ENCODE data around the gene HSPBP1.
"Not testable (repeated sequence)": the region's sequence is repeated elsewhere in the genome, so short reads cannot be mapped to it uniquely, and the experiment has no call there.

DNA sequence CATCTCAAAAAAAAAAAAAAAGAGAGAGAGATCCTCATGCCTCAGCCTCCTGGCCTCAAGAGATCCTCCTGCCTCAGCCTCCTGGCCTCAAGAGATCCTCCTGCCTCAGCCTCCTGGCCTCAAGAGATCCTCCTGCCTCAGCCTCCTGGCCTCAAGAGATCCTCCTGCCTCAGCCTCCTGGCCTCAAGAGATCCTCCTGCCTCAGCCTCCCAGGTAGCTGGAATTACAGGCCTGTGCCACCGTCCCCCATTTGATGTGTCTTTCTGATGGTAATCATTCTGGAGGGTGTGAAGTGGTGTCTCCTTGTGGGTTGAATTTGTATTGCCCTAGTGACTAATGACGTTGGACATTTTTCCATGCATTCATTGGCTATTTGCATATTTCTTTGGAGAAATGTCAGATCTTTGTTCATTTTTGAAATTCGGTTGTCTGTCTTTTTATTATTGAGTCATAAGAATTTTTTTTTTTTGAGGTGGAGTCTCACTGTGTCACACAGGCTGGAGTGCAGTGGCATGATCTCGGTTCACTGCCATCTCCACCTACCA lies 48.9 kb upstream of the HSPBP1 start:
- TF ChIP-seq, protein P1, sequence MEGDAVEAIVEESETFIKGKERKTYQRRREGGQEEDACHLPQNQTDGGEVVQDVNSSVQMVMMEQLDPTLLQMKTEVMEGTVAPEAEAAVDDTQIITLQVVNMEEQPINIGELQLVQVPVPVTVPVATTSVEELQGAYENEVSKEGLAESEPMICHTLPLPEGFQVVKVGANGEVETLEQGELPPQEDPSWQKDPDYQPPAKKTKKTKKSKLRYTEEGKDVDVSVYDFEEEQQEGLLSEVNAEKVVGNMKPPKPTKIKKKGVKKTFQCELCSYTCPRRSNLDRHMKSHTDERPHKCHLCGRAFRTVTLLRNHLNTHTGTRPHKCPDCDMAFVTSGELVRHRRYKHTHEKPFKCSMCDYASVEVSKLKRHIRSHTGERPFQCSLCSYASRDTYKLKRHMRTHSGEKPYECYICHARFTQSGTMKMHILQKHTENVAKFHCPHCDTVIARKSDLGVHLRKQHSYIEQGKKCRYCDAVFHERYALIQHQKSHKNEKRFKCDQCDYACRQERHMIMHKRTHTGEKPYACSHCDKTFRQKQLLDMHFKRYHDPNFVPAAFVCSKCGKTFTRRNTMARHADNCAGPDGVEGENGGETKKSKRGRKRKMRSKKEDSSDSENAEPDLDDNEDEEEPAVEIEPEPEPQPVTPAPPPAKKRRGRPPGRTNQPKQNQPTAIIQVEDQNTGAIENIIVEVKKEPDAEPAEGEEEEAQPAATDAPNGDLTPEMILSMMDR (IDR thresholded peaks at IDR 0.05), result not testable (repeated sequence)
- not testable (repeated sequence) for TF ChIP-seq POLR2A (IDR thresholded peaks at IDR 0.05; ENCODE audit: low read depth)
